Heart left ventricle (tissue), 16 donors: Measurements from ENCODE around the gene SERPINH1. TPM values are rescaled to one million over a fixed set of nuclear protein-coding genes. Genes with fewer than 3 reads are reported as not detected.

Source experiments
- ATAC-seq, 4 donors: fragments of 200-7000 bp; cut with Tn5 transposase; one replicate each; pipeline ENCODE4 v1.9.1; 2020 to 2022; ENCODE audit warnings: moderate library complexity in 4 of 4, mild to moderate bottlenecking in 3 of 4, moderate number of reproducible peaks in 1 of 4
- DNase-seq, 5 donors: peaks; one replicate each; pipeline ENCODE4 v3.0.0-alpha.2; 2020
- H3K27ac ChIP-seq, 12 donors: fragments of 200-600 bp; sonication (generic) in 4 of 12; one replicate each; pipeline versions ENCODE4 v1.5.0 to v1.8.0; 2016 to 2022; ENCODE audit warnings: mild to moderate bottlenecking in 2 of 12
- H3K27me3 ChIP-seq, 9 donors: fragments of 200-600 bp; sonication (generic) in 2 of 9; one replicate each; pipeline versions ENCODE4 v1.5.1 to v1.8.0; 2016 to 2022; ENCODE audit warnings: mild to moderate bottlenecking in 3 of 9
- H3K36me3 ChIP-seq, 9 donors: fragments of 200-600 bp; sonication (generic) in 2 of 9; one replicate each; pipeline versions ENCODE4 v1.5.0 to v1.8.0; 2018 to 2022; ENCODE audit warnings: mild to moderate bottlenecking in 2 of 9
- H3K4me1 ChIP-seq, 12 donors: fragments of 200-600 bp; sonication (generic) in 4 of 12; one replicate each; pipeline versions ENCODE4 v1.5.0 to v1.8.0; 2016 to 2022; ENCODE audit warnings: mild to moderate bottlenecking in 3 of 12
- H3K4me3 ChIP-seq, 12 donors: fragments of 200-600 bp; sonication (generic) in 4 of 12; one replicate each; pipeline versions ENCODE4 v1.5.0 to v1.8.0; 2017 to 2022; ENCODE audit warnings: mild to moderate bottlenecking in 9 of 12, moderate library complexity in 4 of 12
- H3K9me3 ChIP-seq, 12 donors: fragments of 200-600 bp; sonication (generic) in 4 of 12; one replicate each; pipeline versions ENCODE4 v1.5.0 to v1.8.0; 2016 to 2022; ENCODE audit warnings: mild to moderate bottlenecking in 1 of 12
- CTCF ChIP-seq, 12 donors: fragments of 200-600 bp; sonication (generic) in 4 of 12; IDR thresholded peaks; one replicate each; pipeline versions ENCODE4 v1.5.0 to v1.8.0; 2018 to 2022; ENCODE audit warnings: antibody characterized with exemption in 12 of 12, mild to moderate bottlenecking in 5 of 12
- POLR2A ChIP-seq, 2 donors: fragments of 450-650 bp; IDR thresholded peaks; one replicate each; pipeline ENCODE4 v1.6.1; 2017; ENCODE audit warnings: antibody characterized with exemption in 2 of 2, mild to moderate bottlenecking in 2 of 2, moderate library complexity in 2 of 2
- WGBS, 4 donors: extraction: QIAGEN DNeasy Blood & Tissue Kit in 2 of 4; methylation state at CpG; one replicate each; pipeline versions ENCODE4 v1.1.5 to v1.1.7; 2013 to 2018; 5-methylcytosine and 5-hydroxymethylcytosine counted together
- intact Hi-C, 10 donors: fragments of 100-400 bp; cut with DNase I; formaldehyde crosslinking; loops; one replicate each; pipeline versions ENCODE4 v1.11.1 to v1.14.2; 2022
- polyA plus RNA-seq, 2 donors: library from polyadenylated mRNA; stranded (reverse); fragments of 200-250 nt; gene quantifications; one replicate each; pipeline ENCODE4 v1.2.3, GENCODE V29; 2013
- total RNA-seq, 9 donors: library from RNA; depleted of rRNA in 2 of 9; stranded (reverse); fragments of >200 nt in 2 of 9; fragmentation: NEBNext Ultra II Directional in 3 of 9; extraction: Animal tissue kit (Norgen Biotek cat#: 25700) in 3 of 9; gene quantifications; one replicate each; pipeline versions ENCODE4 v1.1.0 to v1.2.4, GENCODE V29; 2016 to 2023
- donor health status: ischemic (EF 13 %, LVEDD 7.1; RV severe dilation, severe dysfunction).
- donor health status: healthy with polysubstance abuse.
- donor health status: DM: no; HTN: yes; CAD: no.
- donor health status: DM: no; HTN: no; CAD: no.
- donor health status: ischemic (EF 25% LVEDD 6.9; RV normal size, moderate dysfunction).
- donor health status: ischemic (EF 25% LVEDD 5.7; RV mildly dilated, moderate dysfunction).
- donor health status: healthy.
- donor health status: DM: yes; HTN: yes; CAD: no.
- donor health status: ischemic (EF 35%, LVEDD 5.7; RV mildly dilated, moderate dysfunction).
- donor health status: nonischemic (EF 11% LVEDD 7.7; RV severe dilation, severe dysfunction).
- donor health status: DM: yes; HTN: yes; CAD: no.
- donor health status: PGD.
- donor health status: ischemic (EF 29% LVEDD 5.4; RV normal size, mild dysfunction).
- donor health status: nonischemic (EF 23%, LVEDD 6.1; RV moderate dilation, normal function).

SERPINH1 gene
- total and polyA plus RNA-seq, 11 donors = 32.5 to 211 (median 71.8) TPM

GRCh38 chr11:75547617-75548058 lies 14.4 kb upstream of the SERPINH1 start:
- peak; percentile 65 to 80 (median 74) for DNase-seq
- 17 to 23% (median 20%) methylated on average over 7 of the region's 7 CpGs for WGBS, 4 donors
- Histone ChIP-seq H3K4me3 (no peak overlapping the region), H3K36me3 (no peaks in the 10 kb centered on the region), H3K4me1 (peaks cover 0 to 8% (median 5%) of the 10 kb centered on the region in 12 donors), H3K27ac (peak overlapping the region in 2 of 12 donors; percentile 26 to 33), H3K9me3 (no peaks in the 10 kb centered on the region), H3K27me3 (no peaks in the 10 kb centered on the region)
- TF ChIP-seq CTCF (IDR thresholded peaks at IDR 0.05) (peak; percentile 77 to 96 (median 90)), POLR2A (IDR thresholded peaks at IDR 0.05) (no peak)
- intact Hi-C loops = loop anchor here (1.0 to 10.0 kb wide), 14 partner anchors 27 to 777 kb away; partner anchors contain the start of genes DGAT2 (in 2 of the 10) and MAP6 (in 2 of the 10)
- peak; percentile 74 to 89 (median 86) for ATAC-seq

- no peaks in the 10 kb centered on the region for H3K27me3 ChIP-seq
- no peaks in the 10 kb centered on the region for H3K9me3 ChIP-seq
- TF ChIP-seq CTCF (IDR thresholded peaks at IDR 0.05) (no peak), POLR2A (IDR thresholded peaks at IDR 0.05) (no peak)
- peaks cover under 1 to 16% (median 12%) of the 10 kb centered on the region in 12 donors for H3K4me1 ChIP-seq
- DNase-seq = peak in 1 of 5 donors; percentile 4
- no peak overlapping the region for H3K4me3 ChIP-seq
- ATAC-seq = no peak
- H3K27ac ChIP-seq = no peak overlapping the region
- intact Hi-C loops = loop anchor here in 7 of 10 donors (2.0 to 10.0 kb wide), 12 partner anchors 26 to 776 kb away; partner anchors contain the start of genes DGAT2 (in 2 of the 7) and MAP6 (in 2 of the 7)
- WGBS, 4 donors = 86 to 97% (median 96%) methylated on average over 8 of the region's 8 CpGs
- no peaks in the 10 kb centered on the region for H3K36me3 ChIP-seq
Measured at GRCh38 chr11:75548595-75549272, 13.3 kb upstream of the SERPINH1 start.

DNA sequence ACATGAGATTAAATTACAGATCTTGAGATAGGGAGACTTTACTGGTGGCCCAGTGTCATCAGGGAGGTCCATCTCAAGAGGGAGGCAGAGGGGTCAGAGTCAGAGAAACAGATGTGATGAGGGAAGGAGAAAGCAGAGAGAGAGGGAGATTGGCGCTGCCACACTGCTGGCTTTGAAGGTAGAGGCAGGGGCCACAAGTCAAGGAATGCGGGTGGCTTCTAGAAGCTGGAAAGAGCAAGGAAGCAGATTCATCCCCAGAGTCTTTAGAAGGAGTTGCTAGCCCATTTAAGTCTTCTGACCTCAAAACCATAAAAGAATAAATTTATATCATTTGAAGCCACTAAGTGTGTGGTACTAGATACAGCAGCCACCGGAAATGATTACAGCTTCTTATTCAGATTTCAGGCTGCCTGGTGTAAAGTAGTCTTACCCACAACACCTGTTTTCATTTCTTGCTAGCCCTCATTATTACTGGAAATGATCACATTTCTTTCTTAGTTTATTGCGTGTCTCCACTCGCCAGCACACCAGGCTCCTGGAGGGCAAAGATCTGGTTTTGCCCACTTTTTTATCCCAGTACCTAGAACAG lies 12.6 kb upstream of the SERPINH1 start:
- Histone ChIP-seq H3K27ac (no peak overlapping the region), H3K9me3 (no peaks in the 10 kb centered on the region), H3K27me3 (no peaks in the 10 kb centered on the region), H3K4me3 (no peak overlapping the region), H3K4me1 (peaks cover 7 to 22% (median 19%) of the 10 kb centered on the region in 12 donors), H3K36me3 (no peaks in the 10 kb centered on the region)
- intact Hi-C loops = loop anchor here in 7 of 10 donors (2.0 to 10.0 kb wide), 12 partner anchors 25 to 775 kb away; partner anchors contain the start of genes DGAT2 (in 2 of the 7) and MAP6 (in 2 of the 7)
- WGBS, 4 donors = 94 to 97% (median 96%) methylated on average over 5 of the region's 5 CpGs
- ATAC-seq (no peak), DNase-seq (no peak)
- TF ChIP-seq CTCF (IDR thresholded peaks at IDR 0.05) (no peak), POLR2A (IDR thresholded peaks at IDR 0.05) (no peak)

DNA sequence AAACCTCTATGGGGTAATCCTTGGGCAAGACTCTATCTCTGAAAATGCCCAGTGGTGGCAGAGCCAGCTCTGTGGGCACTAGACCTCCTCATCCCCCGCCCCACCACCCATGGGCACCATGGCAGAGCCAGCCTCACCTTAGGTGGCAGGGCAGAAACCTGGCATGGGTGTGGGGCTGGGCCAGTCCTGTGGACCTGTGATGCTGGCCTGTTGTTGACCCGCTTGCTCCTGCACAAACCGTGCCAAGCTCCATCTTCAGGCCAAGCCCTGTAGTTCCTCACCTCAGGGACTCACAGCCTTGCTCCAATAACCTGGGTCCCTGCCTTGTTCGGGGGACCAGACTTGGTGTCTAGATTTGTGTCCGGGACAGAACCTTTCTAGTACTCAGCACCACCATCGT lies 8.9 kb upstream of the SERPINH1 start:
- no peaks in the 10 kb centered on the region for H3K27me3 ChIP-seq
- H3K36me3 ChIP-seq = no peaks in the 10 kb centered on the region
- intact Hi-C loops = loop anchor here in 1 of 10 donors (2.0 kb wide), 1 partner anchor 30 kb away; no protein-coding TSS in a partner anchor
- ATAC-seq = no peak
- peak in 1 of 5 donors; percentile 29 for DNase-seq
- peak overlapping the region in 10 of 12 donors; percentile 76 to 94 (median 83) for H3K27ac ChIP-seq
- no peaks in the 10 kb centered on the region for H3K9me3 ChIP-seq
- 83 to 90% (median 87%) methylated on average over 5 to 6 of the region's 6 CpGs for WGBS, 4 donors
- peaks cover 8 to 43% (median 31%) of the 10 kb centered on the region in 12 donors for H3K4me1 ChIP-seq
- TF ChIP-seq CTCF (IDR thresholded peaks at IDR 0.05) (no peak), POLR2A (IDR thresholded peaks at IDR 0.05) (no peak)
- no peak overlapping the region for H3K4me3 ChIP-seq
